ENCODE measurements around the gene SH3GLB2.

The SH3GLB2 gene

DNA sequence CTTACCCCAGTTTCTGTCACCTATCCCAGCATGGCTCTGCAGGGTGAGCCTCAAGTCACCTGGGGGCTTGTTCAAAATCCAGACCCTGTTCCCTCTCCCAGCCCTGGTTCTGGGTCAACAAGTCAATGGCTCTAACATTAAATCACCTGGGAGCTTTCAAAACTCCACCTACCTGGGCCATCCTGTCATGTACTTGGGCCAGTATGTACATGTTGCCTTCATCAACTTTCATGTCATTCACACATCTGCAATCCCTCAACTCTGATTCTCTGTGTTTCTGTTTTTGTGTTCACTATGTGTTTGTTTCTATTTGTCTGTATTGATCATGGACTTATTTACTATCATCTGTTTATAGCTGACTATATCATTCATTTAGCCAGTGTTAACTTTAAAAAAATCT, 2.1 kb upstream of the SH3GLB2 start:
- DNase-seq (ENCODE audit: low read depth, low spot score), result no peak
- in situ Hi-C loops (cut with HindIII; ENCODE audit: low sequenced_read_pairs), result no loop called here
- TF ChIP-seq, protein P1, sequence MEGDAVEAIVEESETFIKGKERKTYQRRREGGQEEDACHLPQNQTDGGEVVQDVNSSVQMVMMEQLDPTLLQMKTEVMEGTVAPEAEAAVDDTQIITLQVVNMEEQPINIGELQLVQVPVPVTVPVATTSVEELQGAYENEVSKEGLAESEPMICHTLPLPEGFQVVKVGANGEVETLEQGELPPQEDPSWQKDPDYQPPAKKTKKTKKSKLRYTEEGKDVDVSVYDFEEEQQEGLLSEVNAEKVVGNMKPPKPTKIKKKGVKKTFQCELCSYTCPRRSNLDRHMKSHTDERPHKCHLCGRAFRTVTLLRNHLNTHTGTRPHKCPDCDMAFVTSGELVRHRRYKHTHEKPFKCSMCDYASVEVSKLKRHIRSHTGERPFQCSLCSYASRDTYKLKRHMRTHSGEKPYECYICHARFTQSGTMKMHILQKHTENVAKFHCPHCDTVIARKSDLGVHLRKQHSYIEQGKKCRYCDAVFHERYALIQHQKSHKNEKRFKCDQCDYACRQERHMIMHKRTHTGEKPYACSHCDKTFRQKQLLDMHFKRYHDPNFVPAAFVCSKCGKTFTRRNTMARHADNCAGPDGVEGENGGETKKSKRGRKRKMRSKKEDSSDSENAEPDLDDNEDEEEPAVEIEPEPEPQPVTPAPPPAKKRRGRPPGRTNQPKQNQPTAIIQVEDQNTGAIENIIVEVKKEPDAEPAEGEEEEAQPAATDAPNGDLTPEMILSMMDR (IDR thresholded peaks at IDR 0.05; ENCODE audit: low read depth, low read length), result no peak

DNA sequence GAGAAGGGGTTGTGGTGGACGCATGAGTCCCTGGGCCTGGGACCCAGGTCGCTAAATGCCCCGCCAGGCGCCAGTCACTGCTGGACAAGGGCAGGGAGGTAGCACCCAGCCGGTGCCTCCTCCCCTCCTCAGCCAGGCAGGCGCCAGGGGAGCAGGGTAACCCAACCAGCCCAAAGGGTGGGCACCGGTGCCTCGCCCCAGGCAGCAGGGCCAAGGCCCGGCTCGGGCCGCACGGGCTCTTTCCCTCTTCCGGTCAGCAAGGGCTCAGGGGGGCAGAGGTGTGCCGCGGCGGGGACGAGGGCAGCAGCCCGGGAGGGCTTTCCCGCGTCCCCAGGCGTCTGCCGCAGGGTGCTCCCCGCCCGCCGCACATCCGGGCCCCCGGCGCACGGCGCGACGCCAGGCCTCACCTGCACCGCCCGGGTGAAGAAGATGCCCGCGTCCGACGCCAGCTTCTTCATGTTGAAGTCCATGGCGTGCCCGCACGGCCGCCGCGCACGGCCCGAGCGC, 393 bp downstream of the SH3GLB2 start:
- in situ Hi-C loops (cut with HindIII; ENCODE audit: low sequenced_read_pairs), result no loop called here
- TF ChIP-seq, protein P1 (IDR thresholded peaks at IDR 0.05; ENCODE audit: low read depth, low read length), result no peak
- no peak for DNase-seq (ENCODE audit: low read depth, low spot score)
- H3K4me3 ChIP-seq (ENCODE audit: low read depth, low read length), result peak overlapping the region; percentile 69

More for the DNA sequence above, 2.1 kb upstream of the SH3GLB2 start:
- no peak overlapping the region for H3K4me3 ChIP-seq (ENCODE audit: low read depth, low read length)

GRCh38 chr9:129027224-129027684, 877 bp downstream of the SH3GLB2 start:
- in situ Hi-C loops (cut with HindIII; ENCODE audit: low sequenced_read_pairs), result no loop called here

DNA sequence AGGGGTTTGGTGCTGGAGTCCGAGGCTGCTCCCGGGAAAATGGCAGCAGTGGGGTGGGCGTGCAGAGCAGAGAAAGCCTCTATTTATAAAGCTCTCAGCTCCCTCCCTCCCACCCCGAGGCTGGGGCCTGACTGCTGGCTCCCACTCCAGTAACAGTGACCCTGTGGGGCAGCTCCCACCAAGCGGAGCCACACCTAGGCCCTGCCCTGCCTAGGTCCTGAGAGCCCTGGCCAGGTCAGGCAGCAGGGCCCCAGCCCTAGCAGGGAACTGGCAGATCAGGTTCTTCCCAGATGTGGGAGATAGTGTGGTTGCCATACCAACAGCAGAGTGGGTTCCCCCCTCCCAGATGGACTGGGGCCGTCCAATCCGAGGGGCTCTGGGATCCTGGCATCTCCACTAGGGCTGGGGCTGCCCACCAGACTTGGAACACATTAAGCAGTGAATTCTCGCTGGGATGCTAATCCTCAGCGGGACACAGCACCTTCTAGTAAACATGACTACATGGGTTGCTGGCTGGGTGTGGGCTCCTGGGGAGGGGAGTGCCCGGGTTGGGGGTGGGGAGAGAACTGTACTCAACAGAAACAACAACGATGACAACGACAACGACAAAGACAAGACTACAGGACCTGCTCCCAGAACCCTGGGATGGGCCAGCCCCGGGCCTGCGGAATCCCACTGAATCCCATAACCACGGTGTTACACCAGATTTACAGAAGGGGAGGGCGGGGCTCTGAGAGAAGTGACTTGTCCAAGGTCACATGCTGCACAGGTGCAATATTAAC, 1.5 kb downstream of the SH3GLB2 start:
- peak; percentile 27 for DNase-seq (ENCODE audit: low read depth, low spot score)
- TF ChIP-seq, protein P1 (IDR thresholded peaks at IDR 0.05; ENCODE audit: low read depth, low read length), result no peak
- in situ Hi-C loops (cut with HindIII; ENCODE audit: low sequenced_read_pairs), result no loop called here
- H3K4me3 ChIP-seq (ENCODE audit: low read depth, low read length), result no peak overlapping the region

More at GRCh38 chr9:129027224-129027684, 877 bp downstream of the SH3GLB2 start:
- DNase-seq (ENCODE audit: low read depth, low spot score), result no peak
- TF ChIP-seq, protein P1 (IDR thresholded peaks at IDR 0.05; ENCODE audit: low read depth, low read length), result no peak
- H3K4me3 ChIP-seq (ENCODE audit: low read depth, low read length), result peak overlapping the region; percentile 69

GRCh38 chr9:129023908-129024233, 4.3 kb downstream of the SH3GLB2 start:
- in situ Hi-C loops (cut with HindIII; ENCODE audit: low sequenced_read_pairs), result no loop called here
- DNase-seq (ENCODE audit: low read depth, low spot score), result no peak
- TF ChIP-seq, protein P1 (IDR thresholded peaks at IDR 0.05; ENCODE audit: low read depth, low read length), result no peak
- H3K4me3 ChIP-seq (ENCODE audit: low read depth, low read length), result no peak overlapping the region

- DNase-seq (ENCODE audit: low read depth, low spot score), result peak; percentile 84
- H3K4me3 ChIP-seq (ENCODE audit: low read depth, low read length), result no peak overlapping the region
- in situ Hi-C loops (cut with HindIII; ENCODE audit: low sequenced_read_pairs), result no loop called here
- TF ChIP-seq, protein P1 (IDR thresholded peaks at IDR 0.05; ENCODE audit: low read depth, low read length), result no peak
These were observed 4.9 kb downstream of the SH3GLB2 start for GRCh38 chr9:129023036-129023907.

Data from astrocyte of the spinal cord (primary cell).